GM23338 (cell line): ENCODE results near the gene FMN2.

Experiments used
- POLR2AphosphoS5 ChIP-seq: IDR thresholded peaks from 2 replicates; pipeline ENCODE4 v1.6.1; 2016; ENCODE audit warnings: antibody characterized with exemption, low read depth
- REST ChIP-seq: IDR thresholded peaks from one replicate; pipeline ENCODE4 v1.6.1; 2018; ENCODE audit warnings: antibody characterized with exemption; ENCODE audit not compliant: unreplicated experiment
- TF ChIP-seq, protein P1 (sequence below), 2 experiments: fragments of 200-600 bp in 1 of 2; sonication (generic) in 1 of 2; conservative IDR thresholded peaks; 2 replicates each; pipeline versions ENCODE4 v1.5.1 to v1.6.1; 2016 to 2017; ENCODE audit warnings: antibody characterized with exemption in 2 of 2, low read depth in 2 of 2, mild to moderate bottlenecking in 2 of 2, moderate library complexity in 1 of 2

GRCh38 chr1:240415532-240415931 is 323.8 kb downstream of the FMN2 start:
- TF ChIP-seq, protein P1, sequence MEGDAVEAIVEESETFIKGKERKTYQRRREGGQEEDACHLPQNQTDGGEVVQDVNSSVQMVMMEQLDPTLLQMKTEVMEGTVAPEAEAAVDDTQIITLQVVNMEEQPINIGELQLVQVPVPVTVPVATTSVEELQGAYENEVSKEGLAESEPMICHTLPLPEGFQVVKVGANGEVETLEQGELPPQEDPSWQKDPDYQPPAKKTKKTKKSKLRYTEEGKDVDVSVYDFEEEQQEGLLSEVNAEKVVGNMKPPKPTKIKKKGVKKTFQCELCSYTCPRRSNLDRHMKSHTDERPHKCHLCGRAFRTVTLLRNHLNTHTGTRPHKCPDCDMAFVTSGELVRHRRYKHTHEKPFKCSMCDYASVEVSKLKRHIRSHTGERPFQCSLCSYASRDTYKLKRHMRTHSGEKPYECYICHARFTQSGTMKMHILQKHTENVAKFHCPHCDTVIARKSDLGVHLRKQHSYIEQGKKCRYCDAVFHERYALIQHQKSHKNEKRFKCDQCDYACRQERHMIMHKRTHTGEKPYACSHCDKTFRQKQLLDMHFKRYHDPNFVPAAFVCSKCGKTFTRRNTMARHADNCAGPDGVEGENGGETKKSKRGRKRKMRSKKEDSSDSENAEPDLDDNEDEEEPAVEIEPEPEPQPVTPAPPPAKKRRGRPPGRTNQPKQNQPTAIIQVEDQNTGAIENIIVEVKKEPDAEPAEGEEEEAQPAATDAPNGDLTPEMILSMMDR (conservative IDR thresholded peaks at IDR 0.05; ENCODE audit: low read depth in 2 of 2) = no peak
- no peak for TF ChIP-seq REST
- TF ChIP-seq POLR2AphosphoS5 = no peak
